Thyroid gland (tissue), 4 donors: ENCODE results near the gene HSPD1. TPM values are rescaled to one million over a fixed set of nuclear protein-coding genes. Genes with fewer than 3 reads are reported as not detected.
"Not testable (repeated sequence)": the region's sequence is repeated elsewhere in the genome, so short reads cannot be mapped to it uniquely, and the experiment has no call there.

Experiments used
- DNase-seq, 2 donors: peaks; one replicate each; pipeline ENCODE4 v3.0.0-alpha.2; 2019
- H3K27ac ChIP-seq, 3 donors: fragments of 200-600 bp; sonication (generic); 1 replicate in 2 of 3; 2 replicates in 1 of 3; pipeline ENCODE4 v1.5.1; 2016 to 2019; ENCODE audit warnings: mild to moderate bottlenecking in 1 of 3, moderate library complexity in 1 of 3
- H3K27me3 ChIP-seq: fragments of 200-600 bp; sonication (generic); one replicate; pipeline ENCODE4 v1.5.1; 2019
- H3K36me3 ChIP-seq, 2 donors: fragments of 200-600 bp; sonication (generic); one replicate each; pipeline ENCODE4 v1.5.1; 2016 to 2019
- H3K4me1 ChIP-seq, 2 donors: fragments of 200-600 bp; sonication (generic); one replicate each; pipeline ENCODE4 v1.5.1; 2017 to 2019
- H3K4me3 ChIP-seq, 3 donors: fragments of 200-600 bp; sonication (generic); replicated peaks in 1 of 3; 1 replicate in 2 of 3; 2 replicates in 1 of 3; pipeline ENCODE4 v1.5.1; 2016; ENCODE audit warnings: mild to moderate bottlenecking in 1 of 3
- H3K9me3 ChIP-seq: fragments of 200-600 bp; sonication (generic); one replicate; pipeline ENCODE4 v1.5.1; 2017
- CTCF ChIP-seq, 6 experiments: fragments of 200-600 bp in 3 of 6; fragments of 450-650 bp in 3 of 6; sonication (generic) in 3 of 6; IDR thresholded peaks; one replicate each; pipeline ENCODE4 v1.5.1; 2016 to 2019; ENCODE audit warnings: antibody characterized with exemption in 6 of 6, mild to moderate bottlenecking in 2 of 6, inconsistent platforms in 1 of 6, moderate library complexity in 1 of 6
- POLR2A ChIP-seq, 2 donors: fragments of 450-650 bp; IDR thresholded peaks; one replicate each; pipeline ENCODE4 v1.6.1; 2017; ENCODE audit warnings: antibody characterized with exemption in 2 of 2, mild to moderate bottlenecking in 2 of 2, moderate library complexity in 1 of 2
- WGBS, 2 donors: methylation state at CpG; one replicate each; pipeline ENCODE4 v1.1.5; 2017; 5-methylcytosine and 5-hydroxymethylcytosine counted together
- intact Hi-C: fragments of 100-400 bp; cut with DNase I; formaldehyde crosslinking; loops from one replicate; pipeline ENCODE4 v1.15.1; 2023
- total RNA-seq, 4 donors: library from RNA; depleted of rRNA; stranded (reverse); fragments of >200 nt; gene quantifications; one replicate each; pipeline ENCODE4 v1.2.3, GENCODE V29; 2016

HSPD1 gene
- total RNA-seq, 4 donors from 2014 or later: 125 to 157 (median 151) TPM

- DNase-seq: no peak
- Histone ChIP-seq H3K4me3 (no peak overlapping the region), H3K9me3 (no peaks in the 10 kb centered on the region), H3K27ac (no peak overlapping the region), H3K4me1 (no peaks in the 10 kb centered on the region), H3K27me3 (no peaks in the 10 kb centered on the region), H3K36me3 (peaks cover 32 to 49% of the 10 kb centered on the region in 2 donors)
- 96 to 100% methylated on average over 2 of the region's 2 CpGs for WGBS, 2 donors
- intact Hi-C loops: no loop called here
- TF ChIP-seq CTCF (IDR thresholded peaks at IDR 0.05): no peak
- TF ChIP-seq POLR2A (IDR thresholded peaks at IDR 0.05): no peak
Measured at GRCh38 chr2:197486175-197486574, 13.5 kb downstream of the HSPD1 start.

- H3K27ac ChIP-seq, H3K4me3 ChIP-seq, H3K9me3 ChIP-seq, DNase-seq, H3K4me1 ChIP-seq, H3K27me3 ChIP-seq, intact Hi-C loops: not testable (repeated sequence)
- H3K36me3 ChIP-seq: peaks cover 26 to 30% of the 10 kb centered on the region in 2 donors
- WGBS, 2 donors: 94 to 98% methylated on average over 3 of the region's 3 CpGs
Measured at GRCh38 chr2:197484248-197484647, 15.4 kb downstream of the HSPD1 start.

GRCh38 chr2:197480165-197481036, 19.2 kb downstream of the HSPD1 start:
- Histone ChIP-seq H3K4me1 (no peaks in the 10 kb centered on the region), H3K27me3 (no peaks in the 10 kb centered on the region), H3K36me3 (peaks cover 15 to 19% of the 10 kb centered on the region in 2 donors), H3K4me3 (no peak overlapping the region), H3K27ac (no peak overlapping the region), H3K9me3 (no peaks in the 10 kb centered on the region)
- 92 to 93% methylated on average over 9 of the region's 9 CpGs for WGBS, 2 donors
- no peak for DNase-seq
- intact Hi-C loops: no loop called here
- TF ChIP-seq POLR2A (IDR thresholded peaks at IDR 0.05) (no peak), CTCF (IDR thresholded peaks at IDR 0.05) (no peak)

- no peaks in the 10 kb centered on the region for H3K9me3 ChIP-seq
- TF ChIP-seq POLR2A (IDR thresholded peaks at IDR 0.05): no peak
- TF ChIP-seq CTCF (IDR thresholded peaks at IDR 0.05): no peak
- WGBS, 2 donors: 95 to 97% methylated on average over 3 of the region's 3 CpGs
- DNase-seq: no peak
- no peaks in the 10 kb centered on the region for H3K4me1 ChIP-seq
- H3K36me3 ChIP-seq: peaks cover 24 to 40% of the 10 kb centered on the region in 2 donors
- H3K27me3 ChIP-seq: no peaks in the 10 kb centered on the region
- no peak overlapping the region for H3K4me3 ChIP-seq
- H3K27ac ChIP-seq: no peak overlapping the region
- intact Hi-C loops: no loop called here
Measured at GRCh38 chr2:197477797-197478196, 21.8 kb downstream of the HSPD1 start.

- Histone ChIP-seq H3K4me3 (no peak overlapping the region), H3K4me1 (no peaks in the 10 kb centered on the region), H3K27ac (no peak overlapping the region), H3K27me3 (no peaks in the 10 kb centered on the region), H3K36me3 (peaks cover 37 to 59% of the 10 kb centered on the region in 2 donors), H3K9me3 (no peaks in the 10 kb centered on the region)
- TF ChIP-seq POLR2A (IDR thresholded peaks at IDR 0.05) (no peak), CTCF (IDR thresholded peaks at IDR 0.05) (no peak)
- 95 to 97% methylated on average over 5 of the region's 5 CpGs for WGBS, 2 donors
- DNase-seq: no peak
- intact Hi-C loops: no loop called here
Measured at GRCh38 chr2:197472166-197472565, 27.5 kb downstream of the HSPD1 start.
